Muscle layer of duodenum (tissue), 2 donors: Measurements from ENCODE around the gene NTMT1.

ENCODE experiments used
- H3K27ac ChIP-seq: one replicate; pipeline ENCODE4 v1.7.0; 2013; ENCODE audit warnings: mild to moderate bottlenecking, low read length
- H3K27me3 ChIP-seq: one replicate; pipeline ENCODE4 v1.7.0; 2013; ENCODE audit warnings: low read depth, mild to moderate bottlenecking, control low read depth, low read length
- H3K36me3 ChIP-seq, 2 donors: one replicate each; pipeline ENCODE4 v1.7.0; 2013; ENCODE audit warnings: low read length in 2 of 2, control low read depth in 1 of 2, mild to moderate bottlenecking in 1 of 2; ENCODE audit not compliant: insufficient read depth in 2 of 2, control insufficient read depth in 1 of 2
- H3K4me1 ChIP-seq, 2 donors: one replicate each; pipeline ENCODE4 v1.7.0; 2013; ENCODE audit warnings: low read length in 2 of 2, mild to moderate bottlenecking in 2 of 2, control low read depth in 1 of 2, moderate library complexity in 1 of 2; ENCODE audit not compliant: insufficient read depth in 2 of 2, control insufficient read depth in 1 of 2
- H3K4me3 ChIP-seq, 2 donors: one replicate each; pipeline ENCODE4 v1.7.0; 2013; ENCODE audit warnings: low read length in 2 of 2, low read depth in 1 of 2, mild to moderate bottlenecking in 1 of 2
- H3K9me3 ChIP-seq, 2 donors: one replicate each; pipeline ENCODE4 v1.7.0; 2013; ENCODE audit warnings: low read length in 2 of 2, control low read depth in 1 of 2, mild to moderate bottlenecking in 1 of 2; ENCODE audit not compliant: control insufficient read depth in 1 of 2
- donor health status: healthy.

NTMT1 gene

DNA sequence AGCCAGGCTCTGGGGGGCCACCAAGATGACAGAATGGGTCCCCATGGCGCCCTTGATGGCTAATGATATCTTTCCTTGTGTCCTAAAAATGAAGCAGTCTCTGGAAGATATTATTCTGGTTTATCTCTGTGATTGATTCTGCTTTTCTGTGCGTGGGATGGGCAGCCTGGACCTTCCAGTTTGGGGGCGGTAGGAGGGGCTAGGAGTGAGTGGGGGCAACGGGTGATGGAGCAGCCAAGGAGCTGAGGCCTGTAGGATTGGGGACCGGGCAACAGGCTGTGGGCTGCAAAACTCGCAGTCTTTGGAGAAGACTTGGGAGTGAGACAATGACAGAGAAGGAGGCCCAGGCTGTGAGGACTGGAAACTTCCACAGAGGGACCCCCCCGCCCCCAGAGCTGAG is 48.3 kb downstream of the NTMT1 start:
- no peaks in the 10 kb centered on the region for H3K4me1 ChIP-seq
- H3K4me3 ChIP-seq = no peak overlapping the region
- no peaks in the 10 kb centered on the region for H3K27me3 ChIP-seq
- no peaks in the 10 kb centered on the region for H3K9me3 ChIP-seq
- no peak overlapping the region for H3K27ac ChIP-seq
- H3K36me3 ChIP-seq = no peaks in the 10 kb centered on the region

DNA sequence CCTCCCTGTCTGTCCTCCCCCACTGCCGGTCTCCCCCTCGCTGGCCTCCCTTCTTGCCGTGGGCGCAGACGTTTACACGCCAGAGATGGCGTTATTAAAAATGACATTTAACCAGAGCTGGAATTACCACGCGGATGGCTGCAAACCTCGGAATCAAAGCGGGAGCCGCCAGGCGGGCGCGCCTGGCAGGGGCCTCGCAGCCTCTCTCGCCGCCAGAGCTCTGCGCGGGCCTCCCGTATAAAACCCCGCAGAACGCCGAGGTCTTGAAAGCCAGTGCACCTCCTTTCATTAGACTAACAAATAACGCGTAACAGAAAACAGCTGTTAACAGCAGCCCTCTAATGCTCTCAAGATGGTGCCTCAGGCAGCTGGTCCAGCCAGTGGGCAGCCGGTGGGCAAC is 49.7 kb downstream of the NTMT1 start:
- no peaks in the 10 kb centered on the region for H3K36me3 ChIP-seq
- no peak overlapping the region for H3K4me3 ChIP-seq
- no peaks in the 10 kb centered on the region for H3K9me3 ChIP-seq
- H3K27ac ChIP-seq = no peak overlapping the region
- no peaks in the 10 kb centered on the region for H3K27me3 ChIP-seq
- H3K4me1 ChIP-seq = no peaks in the 10 kb centered on the region

DNA sequence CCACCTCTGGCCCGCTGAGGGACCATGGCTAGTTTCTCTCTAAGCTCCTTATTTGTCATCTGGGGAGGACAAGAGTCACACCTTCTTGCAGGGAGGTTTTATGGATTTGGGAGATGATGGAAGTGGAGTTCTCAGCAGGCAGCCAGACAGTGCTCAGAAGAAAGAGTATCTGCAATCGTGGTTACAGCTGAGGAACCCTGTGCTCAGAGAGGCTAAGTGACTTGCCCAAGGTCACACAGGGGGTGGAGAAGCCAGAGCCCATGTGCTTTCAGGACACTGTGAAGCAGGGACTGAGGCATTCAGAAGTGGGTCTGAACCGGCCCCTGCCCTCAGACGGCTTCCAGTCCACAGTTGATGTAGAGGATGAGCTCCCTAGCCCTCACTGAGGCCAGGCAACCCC is 50.3 kb downstream of the NTMT1 start:
- Histone ChIP-seq H3K4me3 (no peak overlapping the region), H3K4me1 (no peaks in the 10 kb centered on the region), H3K36me3 (no peaks in the 10 kb centered on the region), H3K27me3 (no peaks in the 10 kb centered on the region), H3K9me3 (no peaks in the 10 kb centered on the region), H3K27ac (no peak overlapping the region)

DNA sequence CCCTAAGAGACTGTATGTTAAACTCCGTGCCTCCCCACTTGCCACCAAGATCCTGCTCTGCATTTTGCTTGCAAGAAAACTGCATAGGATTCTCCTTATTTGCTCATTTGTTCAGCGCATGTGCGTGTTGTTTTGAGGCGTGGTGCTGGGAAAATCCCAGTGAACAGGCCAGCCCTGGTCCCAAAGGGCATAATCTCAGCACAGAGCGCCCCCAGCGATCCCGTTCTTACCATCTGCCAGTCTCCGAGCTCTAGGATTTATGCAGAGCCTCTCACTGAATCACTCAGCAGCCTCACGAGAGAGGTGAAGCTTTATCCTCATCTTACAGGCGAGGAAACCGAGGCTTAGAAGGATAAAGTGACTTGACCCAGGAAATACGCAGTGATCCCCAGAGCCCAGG is 51.0 kb downstream of the NTMT1 start:
- Histone ChIP-seq H3K27me3 (no peaks in the 10 kb centered on the region), H3K4me3 (no peak overlapping the region), H3K9me3 (no peaks in the 10 kb centered on the region), H3K27ac (no peak overlapping the region), H3K36me3 (no peaks in the 10 kb centered on the region), H3K4me1 (no peaks in the 10 kb centered on the region)

DNA sequence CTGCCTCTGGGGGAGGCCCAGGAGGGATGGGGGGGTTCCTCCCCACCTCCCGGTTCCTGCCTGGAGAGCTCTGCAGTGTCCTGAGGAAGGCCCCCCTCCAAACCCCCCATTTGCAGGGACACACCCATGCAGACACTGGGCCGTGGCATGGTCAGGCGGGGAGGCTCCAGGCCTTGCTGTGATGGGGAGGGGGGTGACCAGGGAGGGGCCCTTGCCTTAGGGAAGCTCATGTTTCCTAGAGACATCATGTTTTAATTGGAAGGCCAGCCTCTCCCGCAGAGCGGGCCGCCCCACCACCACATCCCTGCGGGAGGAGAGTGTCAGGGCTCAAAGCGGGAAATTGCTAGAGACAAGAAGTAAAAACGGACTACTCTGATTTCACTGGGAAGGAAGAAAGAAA is 51.5 kb downstream of the NTMT1 start:
- H3K36me3 ChIP-seq = no peaks in the 10 kb centered on the region
- H3K27ac ChIP-seq = no peak overlapping the region
- no peaks in the 10 kb centered on the region for H3K9me3 ChIP-seq
- no peak overlapping the region for H3K4me3 ChIP-seq
- no peaks in the 10 kb centered on the region for H3K27me3 ChIP-seq
- H3K4me1 ChIP-seq = no peaks in the 10 kb centered on the region

DNA sequence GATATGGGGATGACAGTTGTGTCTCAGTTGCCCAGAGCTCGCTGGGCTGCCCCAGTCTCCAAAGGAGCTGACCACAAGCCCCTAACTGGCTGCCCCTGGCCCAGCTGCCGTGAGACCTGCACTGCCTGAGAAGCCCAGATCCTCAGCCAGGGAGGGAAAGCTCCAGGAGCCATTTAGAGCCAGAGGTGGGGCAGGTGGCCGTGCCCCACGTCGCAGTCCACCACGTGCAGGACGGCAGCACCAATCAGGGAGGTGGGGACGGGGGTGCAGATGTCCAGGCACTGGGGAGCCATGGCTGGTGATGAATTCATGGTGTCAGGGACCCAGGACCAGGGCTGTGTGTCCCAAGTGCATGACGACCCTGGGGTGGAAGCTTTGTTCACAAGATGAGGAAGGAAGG is 52.9 kb downstream of the NTMT1 start:
- Histone ChIP-seq H3K36me3 (no peaks in the 10 kb centered on the region), H3K27me3 (no peaks in the 10 kb centered on the region)

DNA sequence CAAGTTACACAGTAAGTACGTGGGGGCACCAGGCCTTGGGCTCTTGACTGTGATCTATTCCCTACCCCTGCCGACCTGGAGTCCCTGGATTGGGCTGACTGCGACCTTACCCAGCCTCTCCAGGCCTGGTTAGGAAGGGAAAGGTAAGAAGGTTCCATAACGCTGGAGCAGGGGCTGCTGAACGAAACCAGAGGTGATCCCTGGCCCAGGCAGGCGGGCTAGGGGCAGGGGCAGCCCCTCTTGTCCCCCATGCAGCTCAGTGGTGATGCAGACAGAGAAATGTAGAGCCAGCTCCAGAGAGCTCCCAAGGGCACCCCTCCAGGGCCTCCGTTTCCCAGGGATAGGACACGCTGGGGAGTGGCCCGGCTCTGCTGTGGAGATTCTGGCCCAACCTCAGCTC is 53.6 kb downstream of the NTMT1 start:
- Histone ChIP-seq H3K27me3 (no peaks in the 10 kb centered on the region), H3K36me3 (no peaks in the 10 kb centered on the region), H3K4me1 (no peaks in the 10 kb centered on the region), H3K27ac (no peak overlapping the region), H3K4me3 (no peak overlapping the region), H3K9me3 (no peaks in the 10 kb centered on the region)

More for the DNA sequence above, 52.9 kb downstream of the NTMT1 start:
- Histone ChIP-seq H3K9me3 (no peaks in the 10 kb centered on the region), H3K4me1 (no peaks in the 10 kb centered on the region), H3K4me3 (no peak overlapping the region), H3K27ac (no peak overlapping the region)

DNA sequence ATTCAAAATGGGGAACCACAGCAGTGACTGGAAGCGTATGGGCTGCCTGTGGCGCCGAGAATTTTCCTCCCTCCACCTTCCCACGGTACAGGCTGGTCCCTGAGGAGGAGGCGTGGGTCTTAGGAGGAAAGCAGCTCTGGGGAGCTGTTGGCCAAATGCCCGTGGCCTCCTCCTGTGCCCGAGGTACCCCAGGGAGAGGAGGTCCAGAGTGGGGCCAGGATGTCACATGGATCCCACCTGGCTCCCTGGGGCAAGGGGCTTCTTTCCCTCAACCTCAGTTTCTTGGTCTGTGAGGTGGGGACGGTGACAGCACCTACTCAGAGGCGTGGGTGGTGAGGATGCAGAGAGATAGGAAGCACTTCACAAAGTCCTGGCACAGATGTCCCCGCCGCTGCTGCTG is 56.0 kb downstream of the NTMT1 start:
- Histone ChIP-seq H3K4me1 (no peaks in the 10 kb centered on the region), H3K9me3 (no peaks in the 10 kb centered on the region), H3K27me3 (no peaks in the 10 kb centered on the region), H3K27ac (no peak overlapping the region), H3K36me3 (no peaks in the 10 kb centered on the region), H3K4me3 (no peak overlapping the region)

DNA sequence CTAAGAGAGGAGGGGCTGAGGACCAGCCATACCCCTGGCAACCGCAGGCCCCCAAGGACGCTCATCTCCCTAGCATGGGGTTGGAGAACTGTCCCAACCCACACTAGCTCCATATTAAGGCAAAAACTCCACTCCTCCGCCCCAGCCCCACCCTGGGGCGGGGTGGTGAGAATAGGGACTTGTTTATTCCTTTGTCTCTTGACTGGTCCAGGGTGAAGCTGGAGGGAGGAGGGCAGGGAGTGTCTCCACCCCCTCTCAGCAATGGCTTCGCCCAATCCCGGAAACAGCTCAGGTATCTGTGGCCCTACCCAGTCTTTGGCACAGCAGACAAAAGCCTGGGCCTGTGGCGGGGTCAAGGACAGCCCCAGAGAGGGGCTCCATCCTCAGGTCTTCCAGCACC is 56.4 kb downstream of the NTMT1 start:
- Histone ChIP-seq H3K4me1 (no peaks in the 10 kb centered on the region), H3K4me3 (no peak overlapping the region), H3K27ac (no peak overlapping the region), H3K27me3 (no peaks in the 10 kb centered on the region), H3K9me3 (no peaks in the 10 kb centered on the region), H3K36me3 (no peaks in the 10 kb centered on the region)

DNA sequence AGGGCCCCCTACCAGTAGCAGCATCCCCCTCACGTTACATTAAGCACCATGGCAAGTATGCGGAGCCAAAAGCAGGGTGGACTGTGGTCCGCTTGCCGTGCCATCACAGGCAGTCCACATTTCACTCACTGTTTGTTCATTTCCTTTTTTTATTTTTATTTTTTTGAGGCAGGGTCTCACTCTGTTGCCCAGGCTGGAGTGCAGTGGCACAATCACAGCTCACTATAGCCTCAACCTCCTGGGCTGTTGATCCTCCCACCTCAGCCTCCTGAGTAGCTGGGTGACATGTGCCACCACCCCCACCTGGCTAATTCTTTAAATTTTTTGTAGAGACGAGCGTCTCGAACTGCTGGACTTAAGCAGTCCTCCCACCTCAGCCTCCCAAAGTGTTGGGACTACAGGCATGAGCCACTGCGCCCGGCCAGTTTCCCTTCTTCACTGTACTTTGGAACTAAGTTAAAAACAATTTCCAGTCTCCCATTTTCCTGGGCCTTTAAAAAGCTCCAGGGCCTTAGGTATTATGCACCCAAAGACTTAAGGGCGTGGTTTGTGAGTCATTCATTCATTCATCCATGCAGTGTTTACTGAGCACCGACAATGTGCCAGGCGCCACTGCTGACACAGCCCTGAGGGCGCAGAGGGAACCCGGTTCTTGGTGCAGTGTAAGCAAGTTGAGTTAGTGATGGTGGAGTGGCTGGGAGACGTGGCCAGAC is 59.4 kb downstream of the NTMT1 start:
- H3K36me3 ChIP-seq = no peaks in the 10 kb centered on the region
- H3K9me3 ChIP-seq = no peaks in the 10 kb centered on the region
- no peak overlapping the region for H3K4me3 ChIP-seq
- H3K27ac ChIP-seq = no peak overlapping the region
- no peaks in the 10 kb centered on the region for H3K4me1 ChIP-seq
- H3K27me3 ChIP-seq = no peaks in the 10 kb centered on the region
